Endothelial cell of umbilical vein (primary cell): ENCODE data around the gene HRK. TPM values are rescaled to one million over a fixed set of nuclear protein-coding genes. Genes with fewer than 3 reads are reported as not detected.

Experiments used
- BruUV-seq: library from RNA; stranded (reverse); fragments of 400-500 nt; replicated peaks from 2 replicates; lab custom pipeline; 2021; lab: Mats Ljungman, UMichigan
- CTCF ChIA-PET: fragments of 300-600, 350-600 bp; sonication (Branson Sonifier 250); formaldehyde crosslinking; loops from one replicate; lab custom pipeline; 2021; ENCODE audit warnings: antibody characterized with exemption, inconsistent platforms; lab: Charles Lee
- POLR2A ChIA-PET: fragments of 300-600, 350-600 bp; sonication (Branson Sonifier 250); formaldehyde crosslinking; loops from one replicate; lab custom pipeline; 2021; ENCODE audit warnings: antibody characterized with exemption, inconsistent platforms; lab: Charles Lee
- DNase-seq: peaks from one replicate; pipeline ENCODE4 v3.0.0-alpha.2; 2011; ENCODE audit warnings: low read depth, low spot score
- FAIRE-seq: peaks from 2 replicates; lab custom pipeline; 2011; peaks lifted over from hg19 to GRCh38; lab: Jason Lieb, UNC
- H2AFZ ChIP-seq: 2 replicates; pipeline ENCODE4 v1.6.0; 2012; ENCODE audit warnings: low read depth, low read length, control low read depth, inconsistent platforms
- H3K27ac ChIP-seq: 2 replicates; pipeline ENCODE4 v1.5.1; 2011; ENCODE audit warnings: low read depth, mild to moderate bottlenecking, control low read depth, low read length, moderate library complexity; ENCODE audit not compliant: insufficient read depth
- H3K27me3 ChIP-seq, 2 experiments: 2 replicates each; pipeline versions ENCODE4 v1.6.0 to v1.6.1; 2011; ENCODE audit warnings: low read length in 2 of 2, mixed read lengths in 1 of 2; ENCODE audit not compliant: control insufficient read depth in 2 of 2, insufficient read depth in 2 of 2
- H3K36me3 ChIP-seq, 2 experiments: 2 replicates in 1 of 2; 3 replicates in 1 of 2; pipeline ENCODE4 v1.5.1; 2011; ENCODE audit warnings: low read length in 2 of 2, mild to moderate bottlenecking in 1 of 2, moderate library complexity in 1 of 2; ENCODE audit not compliant: control insufficient read depth in 2 of 2, insufficient read depth in 2 of 2; ENCODE audit errors: extremely low read depth in 1 of 2
- H3K4me1 ChIP-seq: 3 replicates; pipeline ENCODE4 v1.5.1; 2011; ENCODE audit warnings: mild to moderate bottlenecking, low read length; ENCODE audit not compliant: control insufficient read depth, insufficient read depth; ENCODE audit errors: extremely low read depth
- H3K4me2 ChIP-seq: 2 replicates; pipeline ENCODE4 v1.6.1; 2011; ENCODE audit warnings: low read length, control low read depth, mixed read lengths; ENCODE audit not compliant: insufficient read depth
- H3K4me3 ChIP-seq, 3 experiments: fragments of 200-600 bp in 1 of 3; sonication (generic), shearing (Covaris generic) in 1 of 3; replicated peaks in 1 of 3; 2 replicates each; pipeline ENCODE4 v1.5.1; 2011 to 2016; ENCODE audit warnings: control low read depth in 3 of 3, low read length in 3 of 3, mild to moderate bottlenecking in 2 of 3, inconsistent platforms in 1 of 3, low read depth in 1 of 3, moderate library complexity in 1 of 3; ENCODE audit not compliant: insufficient read depth in 1 of 3
- H3K79me2 ChIP-seq: 2 replicates; pipeline ENCODE4 v1.6.0; 2012; ENCODE audit warnings: low read length, inconsistent platforms; ENCODE audit not compliant: control insufficient read depth, insufficient read depth
- H3K9ac ChIP-seq: replicated peaks from 2 replicates; pipeline ENCODE3; 2011; ENCODE audit warnings: low read length, control low read depth; ENCODE audit not compliant: insufficient read depth; ENCODE audit errors: extremely low read depth
- H3K9me1 ChIP-seq: replicated peaks from 3 replicates; pipeline ENCODE4 v1.6.0; 2011; ENCODE audit warnings: mild to moderate bottlenecking, low read length; ENCODE audit not compliant: control insufficient read depth, insufficient read depth; ENCODE audit errors: extremely low read depth
- H3K9me3 ChIP-seq: replicated peaks from 2 replicates; pipeline ENCODE4 v1.5.1; 2012; ENCODE audit warnings: low read length, inconsistent platforms; ENCODE audit not compliant: control insufficient read depth, insufficient read depth
- H4K20me1 ChIP-seq: replicated peaks from 2 replicates; pipeline ENCODE3; 2011; ENCODE audit warnings: mild to moderate bottlenecking, low read length; ENCODE audit not compliant: control insufficient read depth, insufficient read depth; ENCODE audit errors: extremely low read depth
- EZH2 ChIP-seq: IDR thresholded peaks from 2 replicates; pipeline ENCODE4 v1.6.1; 2012; ENCODE audit warnings: borderline replicate concordance, low read depth, mild to moderate bottlenecking, moderate library complexity, low read length, inconsistent platforms; ENCODE audit not compliant: severe bottlenecking
- FOS ChIP-seq: IDR thresholded peaks from 2 replicates; pipeline ENCODE4 v1.6.1; 2011; ENCODE audit warnings: mild to moderate bottlenecking, low read length, moderate library complexity, borderline replicate concordance; ENCODE audit not compliant: insufficient read depth
- GATA2 ChIP-seq: IDR thresholded peaks from 2 replicates; pipeline ENCODE4 v1.7.0; 2011; ENCODE audit warnings: low read depth, mild to moderate bottlenecking, moderate library complexity, mixed read lengths, low read length; ENCODE audit not compliant: insufficient read length, insufficient read depth
- JUN ChIP-seq: IDR thresholded peaks from 2 replicates; pipeline ENCODE4 v1.6.1; 2011; ENCODE audit warnings: borderline replicate concordance, low read depth; ENCODE audit not compliant: insufficient read length, insufficient read depth
- MYC ChIP-seq: IDR thresholded peaks from one replicate; pipeline ENCODE4 v1.6.1; 2011; ENCODE audit warnings: mild to moderate bottlenecking, low read depth, low read length
- POLR2A ChIP-seq: IDR thresholded peaks from 2 replicates; pipeline ENCODE4 v1.6.1; 2012; ENCODE audit warnings: low read depth, mild to moderate bottlenecking, control low read depth, low read length
- POLR2AphosphoS5 ChIP-seq: IDR thresholded peaks from 2 replicates; pipeline ENCODE4 v1.6.1; 2012; ENCODE audit warnings: low read depth, mild to moderate bottlenecking, control low read depth, low read length, moderate library complexity; ENCODE audit not compliant: insufficient read depth
- dilution Hi-C: fragments of 300-500 bp; cut with MboI; formaldehyde crosslinking; loops from one replicate; pipeline ENCODE4 v1.15.0; 2019; ENCODE audit warnings: low sequenced_read_pairs; ENCODE audit not compliant: extremely low pct_ligation_motif_present
- intact Hi-C: fragments of 100-400 bp; cut with micrococcal nuclease; formaldehyde crosslinking; loops from one replicate; pipeline ENCODE4 v1.10.0; 2022
- polyA plus RNA-seq, 4 experiments: library from polyadenylated mRNA; depleted of rRNA in 3 of 4; stranded (reverse) in 3 of 4; unstranded in 1 of 4; fragments of >200 nt; gene quantifications; 2 replicates each; pipeline versions ENCODE4 v1.2.1 to v1.2.3, GENCODE V29; 2011 to 2012; ENCODE audit warnings: missing spikeins in 1 of 4
- total RNA-seq: library from RNA; stranded (reverse); gene quantifications from 2 replicates; pipeline ENCODE4 v1.2.3, GENCODE V29; 2021
- TF ChIP-seq, protein P1 (sequence below): IDR thresholded peaks from 2 replicates; pipeline ENCODE4 v1.6.1; 2011; ENCODE audit not compliant: insufficient read depth, insufficient read length
- TF ChIP-seq, protein P2 (sequence below), 2 donors: IDR thresholded peaks; 1 replicate in 1 of 2; 2 replicates in 1 of 2; pipeline ENCODE4 v1.5.1; 2011; ENCODE audit warnings: low read length in 2 of 2, mild to moderate bottlenecking in 2 of 2, moderate library complexity in 2 of 2, control low read depth in 1 of 2, inconsistent platforms in 1 of 2, low read depth in 1 of 2; ENCODE audit not compliant: insufficient read depth in 1 of 2; ENCODE audit errors: extremely low read depth in 1 of 2

Gene HRK
- total and polyA plus RNA-seq, 2 donors (not counting 3 experiments of a cell fraction or from before 2014, with no cell fraction given), result not detected

DNA sequence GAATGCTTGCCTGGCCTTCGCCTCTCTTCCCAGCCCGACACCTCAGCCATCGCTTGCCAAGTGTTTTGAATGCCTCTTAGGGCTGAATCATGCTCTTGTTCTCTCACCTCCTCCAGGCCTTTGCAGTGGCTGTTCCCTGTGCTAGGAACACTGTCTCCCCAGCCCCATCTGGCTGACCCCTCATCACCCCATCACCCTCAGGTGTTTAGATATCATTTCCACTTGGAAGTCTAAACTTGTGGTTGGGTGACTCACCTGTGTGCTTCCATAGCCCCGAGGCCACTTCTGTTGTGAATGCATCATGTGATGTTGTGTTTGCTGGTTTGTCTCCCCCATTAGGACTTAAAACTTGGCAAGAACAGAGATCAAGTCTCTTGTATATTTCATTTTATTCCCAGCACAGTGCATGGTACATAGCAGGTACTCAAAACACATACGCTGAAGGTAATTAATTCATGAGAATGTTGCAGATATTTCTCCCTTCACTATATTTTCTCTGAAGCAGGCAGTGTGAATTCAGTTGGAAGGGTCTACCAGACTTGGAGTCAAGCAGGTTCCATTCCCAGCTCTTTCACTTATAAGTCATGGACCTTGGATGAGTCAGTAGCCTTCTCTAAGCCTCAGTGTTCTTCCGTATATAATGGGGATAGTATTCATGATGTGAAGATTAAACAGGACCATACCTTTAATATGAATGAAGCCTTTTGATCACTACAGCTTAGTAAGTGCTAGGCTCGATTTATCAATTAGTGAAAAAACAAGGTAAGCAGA is 67.8 kb downstream of the HRK start:
- Histone ChIP-seq H3K36me3 (no peaks in the 10 kb centered on the region), H2AFZ (no peak overlapping the region), H3K4me3 (no peak overlapping the region), H3K4me1 (peaks cover 5% of the 10 kb centered on the region), H3K79me2 (no peaks in the 10 kb centered on the region), H3K9me1 (no peaks in the 10 kb centered on the region), H3K27me3 (no peaks in the 10 kb centered on the region), H3K27ac (no peak overlapping the region), H3K4me2 (no peak overlapping the region), H4K20me1 (no peaks in the 10 kb centered on the region), H3K9ac (no peak overlapping the region), H3K9me3 (no peaks in the 10 kb centered on the region)
- no TSS peak for BruUV-seq
- TF ChIP-seq MYC (no peak), EZH2 (no peak), GATA2 (no peak), FOS (no peak), POLR2A (no peak), POLR2AphosphoS5 (no peak), JUN (no peak)
- TF ChIP-seq, protein P1, sequence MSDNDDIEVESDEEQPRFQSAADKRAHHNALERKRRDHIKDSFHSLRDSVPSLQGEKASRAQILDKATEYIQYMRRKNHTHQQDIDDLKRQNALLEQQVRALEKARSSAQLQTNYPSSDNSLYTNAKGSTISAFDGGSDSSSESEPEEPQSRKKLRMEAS, result no peak
- TF ChIP-seq, protein P2, sequence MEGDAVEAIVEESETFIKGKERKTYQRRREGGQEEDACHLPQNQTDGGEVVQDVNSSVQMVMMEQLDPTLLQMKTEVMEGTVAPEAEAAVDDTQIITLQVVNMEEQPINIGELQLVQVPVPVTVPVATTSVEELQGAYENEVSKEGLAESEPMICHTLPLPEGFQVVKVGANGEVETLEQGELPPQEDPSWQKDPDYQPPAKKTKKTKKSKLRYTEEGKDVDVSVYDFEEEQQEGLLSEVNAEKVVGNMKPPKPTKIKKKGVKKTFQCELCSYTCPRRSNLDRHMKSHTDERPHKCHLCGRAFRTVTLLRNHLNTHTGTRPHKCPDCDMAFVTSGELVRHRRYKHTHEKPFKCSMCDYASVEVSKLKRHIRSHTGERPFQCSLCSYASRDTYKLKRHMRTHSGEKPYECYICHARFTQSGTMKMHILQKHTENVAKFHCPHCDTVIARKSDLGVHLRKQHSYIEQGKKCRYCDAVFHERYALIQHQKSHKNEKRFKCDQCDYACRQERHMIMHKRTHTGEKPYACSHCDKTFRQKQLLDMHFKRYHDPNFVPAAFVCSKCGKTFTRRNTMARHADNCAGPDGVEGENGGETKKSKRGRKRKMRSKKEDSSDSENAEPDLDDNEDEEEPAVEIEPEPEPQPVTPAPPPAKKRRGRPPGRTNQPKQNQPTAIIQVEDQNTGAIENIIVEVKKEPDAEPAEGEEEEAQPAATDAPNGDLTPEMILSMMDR (IDR thresholded peaks at IDR 0.05; ENCODE audit: extremely low read depth in 1 of 2, insufficient read depth in 1 of 2, low read depth in 1 of 2, low read length in 2 of 2), result no peak
- FAIRE-seq, result no peak
- dilution Hi-C loops, result no loop called here
- no peak for DNase-seq
- POLR2A ChIA-PET, result no interaction called here
- CTCF ChIA-PET, result no interaction called here
- intact Hi-C loops, result no loop called here
